Femur (tissue), 1 donor: ENCODE measurements around the gene ITPR1.

ENCODE experiments used
- DNase-seq: peaks from one replicate; pipeline ENCODE4 v3.0.0-alpha.2; 2017

Gene ITPR1

GRCh38 chr3:4818986-4819693 is 326.0 kb downstream of the ITPR1 start:
- DNase-seq: no peak

GRCh38 chr3:4819746-4820145 is 326.6 kb downstream of the ITPR1 start:
- no peak for DNase-seq

- no peak for DNase-seq
Observed at GRCh38 chr3:4820296-4821121, 327.4 kb downstream of the ITPR1 start.

- DNase-seq: no peak
Observed at GRCh38 chr3:4821338-4821737, 328.2 kb downstream of the ITPR1 start.

GRCh38 chr3:4821975-4822374 is 328.8 kb downstream of the ITPR1 start:
- DNase-seq: no peak

GRCh38 chr3:4822568-4822967 is 329.4 kb downstream of the ITPR1 start:
- no peak for DNase-seq

- no peak for DNase-seq
Observed at GRCh38 chr3:4823385-4823784, 330.2 kb downstream of the ITPR1 start.

GRCh38 chr3:4823986-4824925 is 331.1 kb downstream of the ITPR1 start:
- DNase-seq: no peak

GRCh38 chr3:4824926-4825325 is 331.8 kb downstream of the ITPR1 start:
- DNase-seq: no peak

GRCh38 chr3:4825436-4826236 is 332.5 kb downstream of the ITPR1 start:
- no peak for DNase-seq

GRCh38 chr3:4826237-4827100 is 333.3 kb downstream of the ITPR1 start:
- DNase-seq: peak; percentile 91

- no peak for DNase-seq
Observed at GRCh38 chr3:4827767-4828166, 334.6 kb downstream of the ITPR1 start.

GRCh38 chr3:4828279-4829030 is 335.3 kb downstream of the ITPR1 start:
- DNase-seq: no peak

- no peak for DNase-seq
Observed at GRCh38 chr3:4829031-4829394, 335.9 kb downstream of the ITPR1 start.

GRCh38 chr3:4830586-4830914 is 337.4 kb downstream of the ITPR1 start:
- DNase-seq: no peak

- DNase-seq: no peak
Observed at GRCh38 chr3:4831580-4831950, 338.4 kb downstream of the ITPR1 start.

GRCh38 chr3:4833471-4833870 is 340.3 kb downstream of the ITPR1 start:
- DNase-seq: no peak

GRCh38 chr3:4834403-4834866 is 341.3 kb downstream of the ITPR1 start:
- no peak for DNase-seq

- DNase-seq: no peak
Observed at GRCh38 chr3:4835616-4836043, 342.5 kb downstream of the ITPR1 start.

GRCh38 chr3:4836516-4836915 is 343.4 kb downstream of the ITPR1 start:
- DNase-seq: no peak
